GM19468 (cell line): ENCODE results near the gene ENDOG.
"Not testable (repeated sequence)": the region's sequence is repeated elsewhere in the genome, so short reads cannot be mapped to it uniquely, and the experiment has no call there.

ENCODE experiments used
- ATAC-seq: cut with Tn5 transposase; IDR thresholded peaks from one replicate; pipeline ENCODE4 v1.9.1; 2021; ENCODE audit warnings: mild to moderate bottlenecking, moderate library complexity, moderate number of reproducible peaks; ENCODE audit not compliant: unreplicated experiment; ENCODE audit errors: extremely low read depth

Gene ENDOG

GRCh38 chr9:128794961-128795360 lies 23.3 kb upstream of the ENDOG start:
- ATAC-seq = not testable (repeated sequence)

- ATAC-seq = no peak
Observed at GRCh38 chr9:128798896-128799295, 19.4 kb upstream of the ENDOG start.

GRCh38 chr9:128800061-128800460 lies 18.2 kb upstream of the ENDOG start:
- ATAC-seq = no peak

- ATAC-seq = no peak
Observed at GRCh38 chr9:128802482-128802881, 15.8 kb upstream of the ENDOG start.

GRCh38 chr9:128805661-128806060 lies 12.6 kb upstream of the ENDOG start:
- ATAC-seq = no peak

GRCh38 chr9:128807827-128808226 lies 10.5 kb upstream of the ENDOG start:
- no peak for ATAC-seq

GRCh38 chr9:128808543-128808942 lies 9.8 kb upstream of the ENDOG start:
- ATAC-seq = no peak

GRCh38 chr9:128809036-128809599 lies 9.2 kb upstream of the ENDOG start:
- no peak for ATAC-seq

- no peak for ATAC-seq
Observed at GRCh38 chr9:128809831-128810230, 8.5 kb upstream of the ENDOG start.

- no peak for ATAC-seq
Observed at GRCh38 chr9:128810873-128811272, 7.4 kb upstream of the ENDOG start.

- peak; percentile 1 for ATAC-seq
Observed at GRCh38 chr9:128818839-128819715, 777 bp downstream of the ENDOG start.

GRCh38 chr9:128819716-128820664 lies 1.7 kb downstream of the ENDOG start:
- no peak for ATAC-seq

- no peak for ATAC-seq
Observed at GRCh38 chr9:128820665-128821583, 2.6 kb downstream of the ENDOG start.

GRCh38 chr9:128821584-128822406 lies 3.5 kb downstream of the ENDOG start:
- ATAC-seq = no peak

- no peak for ATAC-seq
Observed at GRCh38 chr9:128822407-128823042, 4.2 kb downstream of the ENDOG start.

GRCh38 chr9:128823362-128823902 lies 5.1 kb downstream of the ENDOG start:
- no peak for ATAC-seq

GRCh38 chr9:128823903-128824406 lies 5.7 kb downstream of the ENDOG start:
- no peak for ATAC-seq

- ATAC-seq = no peak
Observed at GRCh38 chr9:128824911-128825310, 6.6 kb downstream of the ENDOG start.
